Stimulated activated CD4-positive, alpha-beta T cell treated with anti-CD3 and anti-CD28 coated beads, Interleukin-4, amount 100 ng/mL, for 4 hours (primary cell): ENCODE results near the gene TJAP1.
"Not testable (repeated sequence)": the region's sequence is repeated elsewhere in the genome, so short reads cannot be mapped to it uniquely, and the experiment has no call there.

ENCODE experiments used
- DNase-seq, 2 experiments: peaks; one replicate each; pipeline ENCODE4 v3.0.0-alpha.2; 2020

Gene TJAP1

DNA sequence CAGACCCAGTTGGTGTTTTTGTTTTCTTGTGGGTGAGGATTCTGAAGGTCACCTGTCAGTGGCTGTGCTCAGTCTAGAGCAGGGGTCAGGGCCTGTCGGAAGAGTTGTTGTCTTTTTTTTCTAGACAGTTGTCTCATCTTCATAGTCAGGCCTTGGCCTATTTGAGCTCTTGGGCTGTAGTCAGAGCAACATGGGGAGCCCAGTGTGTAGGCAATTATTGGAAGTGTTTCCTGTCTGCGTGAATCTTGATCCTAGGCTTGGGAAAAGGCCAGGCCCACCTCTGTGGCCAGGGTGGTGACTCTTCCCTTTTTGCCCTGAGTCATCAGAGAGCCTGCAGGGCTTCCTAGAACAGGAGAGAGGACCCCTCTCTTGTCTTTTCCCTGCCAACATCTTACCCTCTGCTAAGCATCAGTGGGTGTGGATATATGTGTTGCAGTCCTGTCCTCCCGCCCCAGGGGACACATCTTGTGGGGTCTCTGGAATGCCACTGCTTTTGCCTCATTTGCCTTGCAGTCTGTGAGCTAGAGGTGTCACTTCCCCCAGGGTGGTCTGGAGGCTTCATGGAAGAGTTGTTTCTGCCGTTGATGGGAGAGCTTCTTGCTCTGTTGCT, 11.4 kb downstream of the TJAP1 start:
- no peak for DNase-seq

DNA sequence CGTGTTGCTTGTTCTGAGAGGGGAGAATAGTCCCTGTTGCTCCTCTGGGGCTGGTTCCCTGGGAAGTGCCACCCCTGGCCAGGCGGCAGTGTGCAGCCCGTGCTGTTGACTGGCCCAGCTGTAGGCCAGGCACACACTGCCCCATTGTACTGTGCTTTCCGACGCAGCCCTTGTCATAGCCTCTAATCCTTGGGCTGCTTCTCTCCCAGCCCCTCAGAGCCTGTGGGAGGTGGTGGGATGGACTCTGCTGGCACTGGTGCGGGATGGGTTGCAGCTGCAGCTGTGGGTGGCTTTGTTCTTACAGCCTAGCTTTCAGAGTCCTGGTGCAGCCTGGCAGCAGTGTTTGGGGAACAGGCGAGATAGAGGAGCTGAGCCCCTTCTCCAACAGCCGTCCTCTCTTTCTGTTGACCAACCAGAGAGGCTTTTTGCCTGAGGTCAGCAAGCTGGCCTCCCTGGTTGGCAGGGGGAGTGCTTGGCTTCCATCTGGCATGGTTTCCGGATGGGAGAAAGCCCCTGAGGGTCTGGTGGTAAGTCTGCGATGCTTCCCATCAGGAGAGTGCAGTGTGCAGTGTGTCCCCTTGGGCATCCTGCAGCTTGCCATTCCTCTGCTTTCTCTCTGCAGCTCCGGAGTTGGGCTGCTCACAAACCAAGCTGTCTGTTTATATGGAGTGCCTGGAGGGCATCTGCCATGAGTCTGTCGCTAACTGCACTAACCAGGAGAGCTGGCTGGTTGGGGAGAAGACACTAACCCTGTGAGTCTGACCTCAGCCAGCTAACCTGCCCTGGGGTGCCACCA, 12.1 kb downstream of the TJAP1 start:
- no peak for DNase-seq

DNA sequence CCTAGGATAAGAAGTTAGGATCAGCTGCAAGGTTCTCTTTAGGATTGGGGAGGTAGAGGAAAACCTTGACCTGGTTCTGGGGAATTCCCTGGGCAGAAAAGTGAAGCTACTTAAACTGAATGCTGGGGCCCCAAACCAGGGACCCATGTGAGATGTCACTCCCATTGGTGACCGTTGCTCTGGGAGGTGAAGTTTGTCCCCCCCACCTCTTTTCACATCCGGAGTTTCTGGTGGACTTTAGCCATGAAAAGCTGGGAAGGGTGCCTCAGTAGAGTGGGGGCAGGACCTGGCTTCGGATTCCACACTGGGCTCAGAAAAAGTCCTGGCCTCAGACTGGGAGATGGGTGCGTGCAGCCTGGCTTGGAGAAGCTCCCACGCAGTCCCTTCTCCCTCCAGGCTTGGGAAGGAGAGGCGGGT, 13.2 kb downstream of the TJAP1 start:
- no peak for DNase-seq

DNA sequence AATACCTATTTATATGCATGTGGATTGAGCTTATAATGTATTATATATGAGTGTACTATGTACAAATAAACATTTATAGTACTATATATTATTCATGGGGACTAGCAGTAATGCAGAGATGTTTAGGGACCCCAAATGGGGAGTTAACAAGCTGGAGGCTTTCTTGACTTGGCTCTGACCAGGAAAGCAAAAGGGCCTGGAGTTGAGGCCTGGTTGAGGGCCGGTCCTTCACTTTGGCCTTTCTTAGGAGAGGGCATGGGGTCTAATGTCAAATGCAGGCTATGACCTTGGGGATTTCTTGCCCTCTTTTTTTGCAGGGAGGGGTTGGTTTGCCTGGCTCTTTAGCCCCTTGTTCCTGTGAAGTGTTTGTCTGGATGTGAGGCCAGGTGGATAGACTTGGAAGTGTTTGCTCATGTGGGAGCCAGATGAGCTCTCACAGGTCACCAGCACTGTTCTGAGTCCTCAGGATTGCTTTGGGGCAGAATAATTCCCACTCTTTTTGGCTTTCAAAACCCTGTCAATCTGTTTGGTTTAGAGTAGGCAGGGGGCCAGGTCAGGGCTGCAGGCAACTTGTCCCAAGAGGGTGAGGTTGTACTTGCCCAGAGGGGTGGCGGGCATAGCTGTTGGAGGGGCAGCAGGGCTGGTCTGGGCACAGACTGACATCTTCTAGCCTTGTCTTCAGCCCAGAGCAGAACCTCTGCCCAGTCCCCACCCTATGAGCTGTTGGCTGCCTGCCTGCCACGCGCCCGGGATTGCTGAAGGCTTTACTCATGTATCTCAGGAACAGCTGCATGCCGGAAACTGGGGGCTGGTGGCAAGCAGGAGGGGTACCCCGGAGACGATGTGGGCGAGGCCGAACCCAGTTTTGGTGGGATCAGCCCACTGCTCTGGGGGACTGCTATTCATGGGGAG, 14.6 kb downstream of the TJAP1 start:
- no peak for DNase-seq

DNA sequence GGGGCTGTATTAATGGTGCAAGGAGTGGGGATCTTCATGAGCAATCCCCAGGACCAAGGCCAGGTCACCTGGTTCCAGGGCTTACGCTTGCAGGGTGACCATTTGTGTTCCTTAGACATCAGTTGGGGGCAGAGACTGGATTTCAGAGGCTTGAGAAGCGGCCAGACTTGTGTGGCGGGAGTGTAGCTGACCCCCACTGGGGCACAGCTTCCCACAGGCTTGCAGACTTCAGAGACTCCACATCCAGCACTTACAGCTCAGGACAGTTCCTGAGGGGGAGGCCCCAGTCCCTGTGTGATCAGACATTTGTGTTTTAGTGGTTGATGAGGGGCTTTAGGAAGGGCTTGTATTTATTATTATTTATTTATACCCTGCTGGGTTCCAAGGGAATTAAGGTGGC, 15.3 kb downstream of the TJAP1 start:
- no peak for DNase-seq

DNA sequence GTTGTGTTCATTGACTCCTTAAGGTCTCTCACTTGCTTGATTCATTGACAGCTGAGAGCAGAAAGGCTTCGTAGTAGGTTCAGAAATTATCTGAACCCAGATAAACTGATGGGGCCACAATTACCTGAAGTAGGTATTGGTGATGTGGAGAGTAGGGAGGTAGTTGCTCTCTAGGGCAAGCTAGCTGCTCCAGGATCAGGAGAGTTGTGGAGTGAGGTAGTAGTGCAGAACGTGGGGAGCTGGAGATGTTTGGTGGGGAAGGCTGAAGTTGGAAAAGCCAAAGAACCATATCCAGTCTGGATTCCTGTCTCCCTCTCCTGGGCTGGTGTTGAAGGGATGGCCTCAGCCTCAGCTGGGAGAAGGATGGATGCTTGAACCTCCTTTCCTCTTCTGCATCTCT, 15.9 kb downstream of the TJAP1 start:
- no peak for DNase-seq

DNA sequence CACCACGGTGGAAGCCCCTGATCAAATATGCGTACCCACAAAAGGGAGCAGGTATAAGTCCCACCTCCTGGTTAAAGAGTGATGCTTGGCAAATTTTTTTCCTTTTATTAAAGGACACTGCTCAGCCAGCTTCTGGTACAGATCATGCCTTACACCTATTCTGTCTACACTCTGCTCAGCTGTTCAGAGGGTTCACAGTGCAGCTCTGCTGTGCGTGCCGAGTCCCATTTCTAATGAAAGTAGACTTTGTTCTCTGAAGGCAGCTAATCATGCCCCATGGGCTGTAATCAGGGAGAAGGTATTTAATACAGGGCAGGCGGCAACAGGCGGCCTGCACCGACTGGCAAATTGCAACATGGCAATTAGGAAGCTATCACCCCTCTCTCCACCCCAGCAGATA, 16.5 kb downstream of the TJAP1 start:
- DNase-seq = no peak

DNA sequence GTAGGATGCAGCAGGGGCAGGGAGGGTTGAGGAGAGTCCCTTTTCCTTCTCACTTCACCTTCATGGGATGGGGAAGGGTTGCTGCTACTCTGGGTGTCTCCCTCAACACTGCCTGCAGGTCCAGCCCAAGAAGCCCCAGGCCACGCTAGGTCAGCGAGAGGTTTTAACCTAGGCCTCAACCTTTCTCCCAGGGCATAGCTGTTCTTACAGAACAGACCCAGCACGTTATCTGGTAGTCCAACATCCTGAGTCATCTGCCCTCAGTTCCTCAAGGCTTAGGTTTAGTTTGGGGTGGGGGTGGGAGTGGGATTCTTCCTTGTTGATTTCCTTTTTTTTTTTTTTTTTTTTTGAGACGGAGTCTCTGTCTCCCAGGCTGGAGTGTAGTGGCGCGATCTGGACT, 17.0 kb downstream of the TJAP1 start:
- DNase-seq = no peak

DNA sequence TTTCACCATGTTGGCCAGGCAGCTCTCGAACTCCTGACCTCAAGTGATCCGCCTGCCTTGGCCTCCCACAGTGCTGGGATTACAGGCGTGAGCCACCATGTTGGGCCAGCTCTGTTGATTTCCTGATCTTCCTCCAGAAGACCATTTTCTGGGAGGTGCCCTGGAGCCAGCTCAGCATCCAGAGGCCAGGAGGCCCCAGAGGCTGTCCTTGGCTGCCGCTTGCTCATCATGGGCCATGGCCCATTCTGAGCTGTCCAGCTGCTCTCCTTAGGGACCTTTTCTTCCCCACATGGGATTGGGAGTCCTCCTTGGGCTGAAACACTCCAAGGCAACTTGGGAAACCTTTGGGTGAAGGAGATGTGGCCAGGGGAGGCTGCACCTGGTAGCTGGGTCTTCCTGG, 17.4 kb downstream of the TJAP1 start:
- DNase-seq = no peak

DNA sequence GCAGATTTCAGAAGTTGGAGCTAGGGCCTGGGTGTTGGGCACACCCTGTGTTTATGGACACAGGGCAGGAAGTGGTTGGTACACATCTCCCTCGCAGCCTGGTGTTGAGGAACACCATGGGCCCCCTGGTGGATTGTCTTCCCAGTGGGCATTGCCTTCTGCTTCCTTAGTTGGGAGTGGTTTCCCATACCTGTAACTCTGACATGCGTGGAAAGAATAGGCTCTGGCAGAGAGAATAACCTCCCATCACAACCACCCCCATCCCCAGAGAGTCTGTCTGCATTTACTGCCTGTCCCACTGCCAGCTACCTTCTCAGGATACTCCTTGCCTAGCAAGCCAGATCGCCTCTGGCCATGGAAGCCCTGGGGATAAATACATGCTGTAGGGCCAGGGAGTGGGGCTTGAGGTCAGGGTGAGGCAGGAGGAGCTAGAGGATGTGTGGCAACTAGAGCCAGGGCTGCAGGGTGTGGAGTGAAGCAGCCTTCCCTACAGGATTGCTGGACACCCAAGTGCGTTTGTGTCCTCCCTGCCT, 18.1 kb downstream of the TJAP1 start:
- no peak for DNase-seq

DNA sequence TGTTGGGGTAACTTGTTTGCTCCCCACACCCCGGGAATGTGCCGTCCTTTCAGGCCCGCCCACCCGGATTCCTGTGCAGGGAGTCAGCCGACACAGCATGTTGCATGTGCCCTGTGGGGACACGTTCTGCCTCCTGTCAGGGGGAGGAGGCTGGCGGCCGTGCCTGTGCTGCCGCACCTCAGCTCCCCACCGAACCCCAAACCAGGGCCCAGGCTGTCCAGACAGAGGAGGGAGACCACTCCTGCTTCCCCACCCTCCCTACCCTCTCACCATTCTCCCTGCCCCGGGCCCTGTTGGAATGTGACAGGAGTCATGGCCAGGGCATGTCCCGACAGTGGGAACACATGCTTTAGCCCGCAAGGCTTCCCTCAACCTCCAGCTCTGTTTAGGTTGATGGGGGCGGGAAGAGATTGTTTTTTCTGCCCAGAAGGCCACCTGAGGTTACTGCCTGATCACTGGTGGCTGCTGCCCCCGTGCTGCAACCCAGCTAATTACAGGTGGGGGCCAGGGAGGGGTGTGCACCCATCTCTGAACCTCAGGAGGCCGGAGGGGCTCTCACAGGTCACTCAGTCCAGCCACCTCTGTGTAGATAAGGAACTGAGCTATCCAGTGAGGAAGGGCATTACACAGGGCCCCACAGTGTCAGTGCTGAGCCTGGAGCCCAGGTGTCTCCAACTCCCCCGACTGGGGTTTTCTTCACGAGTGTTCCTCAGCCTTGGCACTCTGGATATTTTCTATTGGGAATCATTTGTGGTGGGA, 19.2 kb downstream of the TJAP1 start:
- DNase-seq = no peak

DNA sequence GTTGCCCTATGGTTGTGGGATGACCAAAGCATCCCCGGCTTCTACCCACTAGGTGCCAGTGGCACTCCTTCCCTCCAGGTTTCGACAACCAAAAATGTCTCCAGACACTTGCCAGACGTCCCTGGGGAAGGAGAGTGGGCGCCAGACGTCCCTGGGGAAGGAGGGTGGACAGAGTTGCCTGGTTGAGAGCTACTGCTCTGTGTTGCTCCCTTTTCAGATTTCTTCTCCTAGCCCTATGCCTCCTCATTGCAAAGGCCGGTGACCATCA, 19.7 kb downstream of the TJAP1 start:
- DNase-seq = no peak

DNA sequence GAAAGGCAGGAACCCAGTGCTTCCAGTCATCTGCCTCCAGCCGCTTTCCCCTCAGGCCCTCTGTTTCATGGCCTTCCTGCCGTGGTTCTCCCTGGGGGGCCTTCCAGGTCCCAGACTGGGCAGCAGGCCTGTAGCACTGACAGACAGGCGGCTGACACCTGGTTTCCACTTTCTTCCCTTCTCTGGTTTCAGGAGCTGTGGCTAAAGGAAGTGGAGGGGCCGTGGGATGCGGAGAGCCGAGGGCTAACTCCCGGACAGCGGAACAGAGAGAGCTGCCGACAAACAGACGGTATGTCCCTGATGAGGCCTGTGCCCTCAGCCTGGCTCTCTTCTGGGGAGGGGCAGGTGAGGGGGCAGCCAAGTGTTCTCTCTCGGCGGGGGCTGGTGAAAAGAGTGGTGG, 20.3 kb downstream of the TJAP1 start:
- DNase-seq = no peak

DNA sequence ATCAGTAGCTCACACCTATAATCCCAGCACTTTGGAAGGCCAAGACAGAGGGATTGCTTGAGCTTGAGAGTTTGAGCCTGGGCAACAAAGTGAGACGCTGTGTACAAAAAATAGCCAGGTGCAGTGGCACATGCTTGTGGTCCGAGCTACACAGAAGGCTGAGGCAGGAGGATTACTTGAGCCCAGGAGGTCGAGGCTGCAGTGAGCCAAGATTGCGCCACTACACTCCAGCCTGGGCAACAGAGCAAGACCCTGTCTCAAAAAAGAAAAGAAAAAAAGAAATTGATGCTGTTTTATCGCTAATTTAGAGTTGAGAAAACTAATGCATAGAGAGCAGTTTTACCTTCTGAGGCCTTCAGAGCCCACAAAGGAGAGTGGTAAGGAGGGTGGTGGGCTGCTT, 20.9 kb downstream of the TJAP1 start:
- not testable (repeated sequence) for DNase-seq

DNA sequence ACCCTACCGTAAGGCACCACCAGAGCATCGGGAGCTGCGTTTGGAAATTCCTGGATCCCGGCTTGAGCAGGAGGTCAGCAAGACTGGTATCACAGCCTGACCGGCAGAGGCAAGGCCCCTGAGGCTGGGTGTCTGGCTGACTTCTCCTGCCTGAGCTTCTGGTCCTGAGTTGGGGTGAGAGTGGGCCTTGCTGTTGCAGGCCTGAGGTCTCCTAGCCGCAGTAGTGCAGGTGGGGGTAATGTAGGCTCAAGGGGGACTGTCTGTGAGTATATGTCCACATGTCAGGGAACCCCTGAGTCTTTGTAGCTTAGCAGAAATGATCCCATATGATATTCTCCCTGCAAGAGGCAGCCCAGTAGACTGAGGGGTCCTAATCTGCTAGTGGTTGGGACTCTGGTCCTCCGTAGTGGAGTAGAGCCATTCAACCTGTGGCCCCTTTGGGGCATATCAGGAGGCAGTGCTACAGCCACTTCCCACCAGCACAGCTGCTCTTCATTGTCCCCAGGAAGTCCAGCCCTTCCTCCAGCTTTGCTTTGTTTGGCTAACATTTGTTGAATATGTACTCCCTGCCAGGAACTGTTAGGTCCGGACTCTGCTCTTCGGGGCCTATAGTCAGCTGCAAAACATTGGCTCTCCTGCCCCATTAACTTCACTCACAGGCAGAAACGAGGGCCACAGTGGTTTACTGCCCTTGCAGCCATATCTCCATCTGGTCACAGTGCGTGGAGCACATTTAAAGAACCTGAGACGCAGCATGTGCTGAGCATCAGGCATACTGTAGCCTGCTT, 21.9 kb downstream of the TJAP1 start:
- no peak for DNase-seq

DNA sequence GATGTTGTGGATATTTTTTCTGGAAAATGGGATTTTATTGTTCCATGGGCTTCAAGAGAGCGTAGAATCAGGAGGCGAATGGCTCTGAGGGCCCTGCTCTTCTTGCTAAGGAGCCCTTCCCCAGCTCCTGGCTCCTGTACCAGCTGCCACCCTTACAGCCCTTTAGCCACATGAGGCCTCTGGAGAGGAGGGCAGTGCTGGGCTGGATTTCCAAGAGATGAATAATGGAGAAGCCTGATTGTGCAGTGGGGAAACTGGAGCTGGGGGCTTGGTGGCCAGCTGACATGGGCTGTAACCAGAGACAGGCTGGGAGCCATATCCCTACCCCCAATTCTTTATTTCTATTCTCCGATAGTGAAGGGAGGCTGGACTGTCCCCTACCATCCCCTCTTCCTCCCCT, 23.6 kb downstream of the TJAP1 start:
- no peak for DNase-seq

DNA sequence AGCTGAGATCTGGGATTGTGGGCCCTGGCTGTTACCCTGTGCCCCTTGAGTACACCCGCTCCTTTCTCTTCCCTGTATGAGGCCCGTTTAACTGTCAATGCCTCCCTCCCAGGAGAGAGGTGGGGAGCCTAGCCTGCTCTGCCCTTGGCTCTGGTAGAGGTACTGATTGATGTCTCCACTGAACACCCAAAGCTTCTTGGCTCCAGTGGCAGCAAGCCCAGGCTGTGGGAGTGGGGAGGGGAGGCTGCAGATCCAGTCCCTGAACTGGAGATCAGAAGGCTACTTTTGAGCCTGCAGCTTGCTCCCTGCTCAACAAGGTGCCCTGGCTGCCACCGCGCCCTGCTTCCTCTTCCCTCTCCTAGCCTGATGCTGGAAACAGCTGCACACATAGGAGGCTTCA, 25.3 kb downstream of the TJAP1 start:
- no peak for DNase-seq

DNA sequence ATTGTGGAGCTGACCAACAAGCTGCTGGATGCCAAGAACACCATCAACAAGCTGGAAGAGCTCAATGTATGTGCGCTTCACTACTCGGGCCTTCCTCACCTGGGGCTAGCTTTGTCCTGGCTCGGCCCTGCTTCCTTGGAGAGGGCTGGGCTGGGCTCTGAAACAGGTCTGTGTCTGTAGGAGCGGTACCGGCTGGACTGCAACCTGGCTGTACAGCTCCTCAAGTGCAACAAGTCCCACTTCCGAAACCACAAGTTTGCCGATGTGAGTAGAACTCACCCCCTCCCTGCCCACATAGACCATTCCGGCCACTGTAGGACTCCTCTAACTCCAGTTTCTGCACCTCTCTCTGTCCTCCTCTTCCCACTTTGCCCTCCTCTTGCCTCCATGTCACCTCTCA, 26.1 kb downstream of the TJAP1 start:
- no peak for DNase-seq

DNA sequence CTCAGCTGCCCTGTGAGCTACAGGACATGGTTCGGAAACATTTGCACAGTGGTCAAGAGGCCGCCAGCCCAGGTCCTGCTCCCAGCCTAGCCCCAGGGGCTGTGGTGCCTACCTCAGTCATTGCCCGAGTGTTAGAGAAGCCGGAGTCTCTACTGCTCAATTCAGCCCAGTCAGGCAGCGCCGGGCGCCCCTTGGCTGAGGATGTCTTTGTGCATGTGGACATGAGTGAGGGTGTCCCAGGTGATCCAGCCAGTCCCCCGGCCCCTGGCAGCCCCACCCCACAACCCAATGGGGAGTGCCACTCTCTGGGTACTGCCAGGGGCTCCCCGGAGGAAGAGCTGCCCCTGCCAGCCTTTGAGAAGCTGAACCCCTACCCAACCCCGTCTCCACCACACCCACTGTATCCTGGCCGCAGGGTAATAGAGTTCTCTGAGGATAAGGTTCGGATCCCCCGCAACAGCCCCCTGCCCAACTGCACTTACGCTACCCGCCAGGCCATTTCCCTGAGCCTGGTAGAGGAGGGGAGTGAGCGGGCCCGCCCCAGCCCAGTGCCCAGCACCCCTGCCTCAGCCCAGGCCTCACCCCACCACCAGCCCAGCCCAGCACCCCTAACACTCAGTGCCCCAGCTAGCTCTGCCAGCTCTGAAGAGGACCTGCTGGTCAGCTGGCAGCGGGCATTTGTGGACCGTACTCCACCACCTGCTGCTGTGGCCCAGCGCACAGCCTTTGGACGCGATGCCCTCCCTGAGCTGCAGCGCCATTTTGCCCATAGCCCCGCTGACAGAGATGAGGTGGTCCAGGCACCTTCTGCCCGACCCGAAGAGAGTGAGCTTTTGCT, 27.6 kb downstream of the TJAP1 start:
- no peak for DNase-seq

DNA sequence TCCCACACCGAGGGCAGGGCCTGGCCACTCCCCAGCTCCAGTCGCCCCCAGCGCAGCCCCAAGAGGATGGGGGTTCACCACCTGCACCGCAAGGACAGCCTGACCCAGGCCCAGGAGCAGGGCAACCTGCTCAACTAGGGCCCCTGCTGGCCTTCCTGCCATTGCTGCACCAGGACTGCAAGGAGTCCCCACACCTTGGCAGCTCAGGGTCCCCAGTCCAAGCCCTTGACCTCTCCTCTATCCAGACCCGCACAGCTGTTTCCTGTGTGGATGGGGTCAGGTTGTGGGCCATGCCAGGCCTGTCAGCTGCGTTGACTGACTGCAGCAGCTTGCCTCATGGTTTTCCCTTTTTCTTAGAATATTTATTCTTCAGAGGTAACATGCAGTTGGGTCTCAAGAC, 28.3 kb downstream of the TJAP1 start:
- no peak for DNase-seq

DNA sequence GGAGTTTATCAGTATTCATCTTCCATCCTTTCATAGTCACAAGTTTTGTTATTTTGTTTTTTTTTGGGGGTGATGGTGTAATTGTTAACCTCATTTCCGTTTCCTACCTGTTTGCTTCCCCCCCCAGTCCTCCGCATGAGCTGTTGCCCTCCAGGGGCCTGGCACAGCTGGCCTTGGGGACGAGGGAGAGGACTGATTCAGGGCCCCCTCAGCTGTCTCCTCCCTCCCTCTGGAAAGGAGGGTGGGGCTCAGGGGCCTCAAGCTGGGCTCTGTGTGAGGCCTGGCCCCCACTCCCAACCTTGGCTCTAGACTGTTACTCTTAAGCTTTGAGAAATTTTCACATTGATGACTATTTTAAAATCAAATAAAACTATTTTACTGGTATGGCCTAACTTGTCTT, 28.8 kb downstream of the TJAP1 start:
- DNase-seq = no peak
